MCF 10A (cell line): ENCODE measurements around the gene ABCC1. TPM values are rescaled to one million over a fixed set of nuclear protein-coding genes. Genes with fewer than 3 reads are reported as not detected.

Source experiments
- BruUV-seq: library from RNA; stranded (reverse); fragments of 400-500 nt; replicated peaks from 2 replicates; lab custom pipeline; 2021; lab: Mats Ljungman, UMichigan
- CTCF ChIA-PET: fragments of 300-600 bp; sonication (Branson Sonifier 250); formaldehyde crosslinking; extraction: SDS; loops from one replicate; lab custom pipeline; 2021; ENCODE audit warnings: antibody characterized with exemption, inconsistent platforms; lab: Yijun Ruan, JAX
- POLR2A ChIA-PET: fragments of 300-600, 350-650 bp; sonication (Branson Sonifier 250); formaldehyde crosslinking; extraction: SDS; loops from one replicate; lab custom pipeline; 2020; ENCODE audit warnings: antibody characterized with exemption, inconsistent platforms; lab: Yijun Ruan, JAX
- DNase-seq: peaks from one replicate; pipeline ENCODE4 v3.0.0-alpha.2; 2018; ENCODE audit not compliant: unreplicated experiment
- H3K27ac Mint-ChIP-seq: one replicate; pipeline ENCODE4 v1.8.0; 2022; ENCODE audit warnings: mild to moderate bottlenecking, low read depth, mixed read lengths; ENCODE audit not compliant: unreplicated experiment
- H3K27me3 Mint-ChIP-seq: one replicate; pipeline ENCODE4 v1.8.0; 2022; ENCODE audit warnings: mixed read lengths; ENCODE audit not compliant: insufficient read depth, unreplicated experiment
- H3K36me3 Mint-ChIP-seq: one replicate; pipeline ENCODE4 v1.8.0; 2022; ENCODE audit warnings: mild to moderate bottlenecking, moderate library complexity, mixed read lengths; ENCODE audit not compliant: insufficient read depth, unreplicated experiment
- H3K4me1 Mint-ChIP-seq: one replicate; pipeline ENCODE4 v1.8.0; 2022; ENCODE audit warnings: mixed read lengths; ENCODE audit not compliant: insufficient read depth, unreplicated experiment
- H3K4me3 Mint-ChIP-seq: one replicate; pipeline ENCODE4 v1.8.0; 2022; ENCODE audit warnings: mild to moderate bottlenecking, moderate library complexity, mixed read lengths; ENCODE audit not compliant: unreplicated experiment
- H3K9me3 Mint-ChIP-seq: one replicate; pipeline ENCODE4 v1.8.0; 2022; ENCODE audit warnings: mixed read lengths; ENCODE audit not compliant: unreplicated experiment
- CTCF ChIP-seq: fragments of 200-600 bp; IDR thresholded peaks from one replicate; pipeline ENCODE4 v1.8.0; 2022; ENCODE audit warnings: antibody characterized with exemption, mild to moderate bottlenecking; ENCODE audit not compliant: unreplicated experiment
- intact Hi-C: fragments of 100-400 bp; cut with micrococcal nuclease; formaldehyde crosslinking; loops from 2 replicates; pipeline ENCODE4 v1.14.1; 2022
- total RNA-seq: library from RNA; stranded (reverse); gene quantifications from 2 replicates; pipeline ENCODE4 v1.2.3, GENCODE V29; 2022

ABCC1 gene
- total RNA-seq, 1 experiment from 2014 or later: 72.5 TPM

GRCh38 chr16:16062023-16062937 lies 112.9 kb downstream of the ABCC1 start:
- TF ChIP-seq CTCF: no peak
- Mint-ChIP-seq H3K36me3 (peaks cover 45% of the 10 kb centered on the region), H3K9me3 (no peaks in the 10 kb centered on the region), H3K4me3 (no peak overlapping the region), H3K27ac (no peak overlapping the region), H3K27me3 (no peaks in the 10 kb centered on the region), H3K4me1 (no peaks in the 10 kb centered on the region)
- CTCF ChIA-PET: interaction anchor here (0.6 to 0.7 kb wide), 2 partner anchors 36 to 1033 kb away, joined by 3 read pairs; no protein-coding TSS in a partner anchor
- intact Hi-C loops: no loop called here
- DNase-seq: no peak
- POLR2A ChIA-PET: interaction anchor here (0.6 to 1.0 kb wide), 2 partner anchors 9 to 67 kb away, joined by 3 to 4 read pairs; no protein-coding TSS in a partner anchor
- no TSS peak for BruUV-seq

GRCh38 chr16:16063683-16064082 lies 114.3 kb downstream of the ABCC1 start:
- Mint-ChIP-seq H3K4me3 (no peak overlapping the region), H3K4me1 (no peaks in the 10 kb centered on the region), H3K27me3 (no peaks in the 10 kb centered on the region), H3K36me3 (peaks cover 35% of the 10 kb centered on the region), H3K9me3 (no peaks in the 10 kb centered on the region), H3K27ac (no peak overlapping the region)
- intact Hi-C loops: no loop called here
- ChIA-PET CTCF (interaction anchor here (0.5 to 1.1 kb wide), 3 partner anchors 13 to 297 kb away, joined by 3 to 4 read pairs (median 3); no protein-coding TSS in a partner anchor), POLR2A (no interaction called here)
- DNase-seq: no peak
- BruUV-seq: no TSS peak
- no peak for TF ChIP-seq CTCF

- DNase-seq: no peak
- no peaks in the 10 kb centered on the region for H3K9me3 Mint-ChIP-seq
- no peaks in the 10 kb centered on the region for H3K4me1 Mint-ChIP-seq
- H3K27ac Mint-ChIP-seq: no peak overlapping the region
- BruUV-seq: no TSS peak
- CTCF ChIA-PET: interaction anchor here (0.5 kb wide), 1 partner anchor 9 kb away, joined by 6 read pairs; no protein-coding TSS in a partner anchor
- POLR2A ChIA-PET: no interaction called here
- no peak for TF ChIP-seq CTCF
- H3K4me3 Mint-ChIP-seq: no peak overlapping the region
- intact Hi-C loops: no loop called here
- no peaks in the 10 kb centered on the region for H3K27me3 Mint-ChIP-seq
- peaks cover 26% of the 10 kb centered on the region for H3K36me3 Mint-ChIP-seq
These were observed 115.5 kb downstream of the ABCC1 start for GRCh38 chr16:16064874-16065384.

GRCh38 chr16:16067127-16067526 lies 117.7 kb downstream of the ABCC1 start:
- peaks cover 37% of the 10 kb centered on the region for H3K36me3 Mint-ChIP-seq
- BruUV-seq: no TSS peak
- no peaks in the 10 kb centered on the region for H3K4me1 Mint-ChIP-seq
- intact Hi-C loops: no loop called here
- peak overlapping the region; percentile 31 for H3K27ac Mint-ChIP-seq
- H3K4me3 Mint-ChIP-seq: no peak overlapping the region
- no peak for DNase-seq
- TF ChIP-seq CTCF: no peak
- H3K27me3 Mint-ChIP-seq: no peaks in the 10 kb centered on the region
- ChIA-PET POLR2A (no interaction called here), CTCF (interaction anchor here (1.0 to 1.5 kb wide), 2 partner anchors 192 to 245 kb away, joined by 3 to 6 read pairs; no protein-coding TSS in a partner anchor)
- no peaks in the 10 kb centered on the region for H3K9me3 Mint-ChIP-seq
